OCI-LY7 (cell line): ENCODE data around the gene WDR18. TPM values are rescaled to one million over a fixed set of nuclear protein-coding genes. Genes with fewer than 3 reads are reported as not detected.

Experiments
- BruUV-seq: library from RNA; stranded (reverse); fragments of 400-500 nt; replicated peaks from 2 replicates; lab custom pipeline; 2021; lab: Mats Ljungman, UMichigan
- CTCF ChIA-PET: fragments of 300-600 bp; sonication (Branson Sonifier 250); formaldehyde crosslinking; loops from one replicate; lab custom pipeline; 2022; ENCODE audit warnings: antibody characterized with exemption; ENCODE audit not compliant: unreplicated experiment; lab: Charles Lee
- POLR2A ChIA-PET: fragments of 300-600 bp; sonication (Branson Sonifier 250); formaldehyde crosslinking; loops from one replicate; lab custom pipeline; 2022; ENCODE audit warnings: antibody characterized with exemption; lab: Charles Lee
- DNase-seq: peaks from one replicate; pipeline ENCODE4 v3.0.0-alpha.2; 2015; ENCODE audit warnings: low spot score
- H2AFZ ChIP-seq: fragments of 200-600 bp; sonication (generic), shearing (Covaris generic); 2 replicates; pipeline ENCODE4 v1.6.1; 2014; ENCODE audit warnings: mild to moderate bottlenecking, antibody characterized with exemption, low read length, moderate library complexity
- H3K27ac ChIP-seq: fragments of 200-600 bp; sonication (generic); 2 replicates; pipeline ENCODE4 v1.5.1; 2014; ENCODE audit warnings: mixed run types, low read depth, mild to moderate bottlenecking, moderate library complexity, low read length, inconsistent platforms; ENCODE audit not compliant: poor library complexity, severe bottlenecking
- H3K36me3 ChIP-seq: fragments of 200-600 bp; sonication (generic); 2 replicates; pipeline ENCODE4 v1.6.1; 2014; ENCODE audit warnings: mild to moderate bottlenecking, antibody characterized with exemption, low read length, moderate library complexity, mixed read lengths; ENCODE audit not compliant: insufficient read depth
- H3K4me1 ChIP-seq: fragments of 200-600 bp; sonication (generic); 2 replicates; pipeline ENCODE4 v1.5.1; 2014; ENCODE audit warnings: mild to moderate bottlenecking, low read length; ENCODE audit not compliant: insufficient read depth, poor library complexity, severe bottlenecking
- H3K4me2 ChIP-seq: fragments of 200-600 bp; sonication (generic); 2 replicates; pipeline ENCODE4 v1.6.1; 2014; ENCODE audit warnings: mild to moderate bottlenecking, low read length
- H3K4me3 ChIP-seq: fragments of 200-600 bp; sonication (generic); 2 replicates; pipeline ENCODE4 v1.5.1; 2014; ENCODE audit warnings: mild to moderate bottlenecking, low read depth, low read length; ENCODE audit not compliant: poor library complexity, severe bottlenecking
- H3K79me2 ChIP-seq: fragments of 200-600 bp; sonication (generic); 2 replicates; pipeline ENCODE4 v1.6.1; 2016; ENCODE audit warnings: low read depth, mild to moderate bottlenecking, low read length, moderate library complexity, mixed read lengths; ENCODE audit not compliant: insufficient read depth
- H3K9me2 ChIP-seq: fragments of 200-600 bp; sonication (generic); 2 replicates; pipeline ENCODE4 v1.6.1; 2016; ENCODE audit warnings: mild to moderate bottlenecking, low read length, mixed read lengths; ENCODE audit not compliant: insufficient read depth
- H3K9me3 ChIP-seq: fragments of 200-600 bp; sonication (generic); 2 replicates; pipeline ENCODE4 v1.6.1; 2014; ENCODE audit warnings: mild to moderate bottlenecking, mixed run types, low read length, mixed read lengths
- H4K20me1 ChIP-seq: fragments of 200-600 bp; sonication (generic); 2 replicates; pipeline ENCODE4 v1.6.1; 2014; ENCODE audit warnings: mild to moderate bottlenecking, antibody characterized with exemption, low read length, moderate library complexity, mixed read lengths; ENCODE audit not compliant: insufficient read depth
- CTCF ChIP-seq: fragments of 200-600 bp; sonication (generic); conservative IDR thresholded peaks from 2 replicates; pipeline ENCODE4 v1.5.1; 2014; ENCODE audit warnings: mild to moderate bottlenecking, antibody characterized with exemption, low read length, moderate library complexity, mixed read lengths
- EZH2phosphoT487 ChIP-seq: fragments of 200-600 bp; sonication (generic); IDR thresholded peaks from 2 replicates; pipeline ENCODE4 v1.6.1; 2018; ENCODE audit warnings: low read depth, borderline replicate concordance, mild to moderate bottlenecking, mixed run types, antibody characterized with exemption, low read length, moderate library complexity, mixed read lengths
- intact Hi-C: fragments of 100-400 bp; cut with micrococcal nuclease; formaldehyde crosslinking; loops from one replicate; pipeline ENCODE4 v1.10.0; 2022; ENCODE audit not compliant: unreplicated experiment
- total RNA-seq, 2 experiments: library from RNA; depleted of rRNA in 1 of 2; stranded (reverse); fragments of >200 nt in 1 of 2; shearing (Covaris generic) in 1 of 2; gene quantifications; 2 replicates each; pipeline ENCODE4 v1.2.3, GENCODE V29; 2014 to 2022

Gene WDR18
- total RNA-seq, 2 experiments from 2014 or later: 51.4 to 74.7 TPM

DNA sequence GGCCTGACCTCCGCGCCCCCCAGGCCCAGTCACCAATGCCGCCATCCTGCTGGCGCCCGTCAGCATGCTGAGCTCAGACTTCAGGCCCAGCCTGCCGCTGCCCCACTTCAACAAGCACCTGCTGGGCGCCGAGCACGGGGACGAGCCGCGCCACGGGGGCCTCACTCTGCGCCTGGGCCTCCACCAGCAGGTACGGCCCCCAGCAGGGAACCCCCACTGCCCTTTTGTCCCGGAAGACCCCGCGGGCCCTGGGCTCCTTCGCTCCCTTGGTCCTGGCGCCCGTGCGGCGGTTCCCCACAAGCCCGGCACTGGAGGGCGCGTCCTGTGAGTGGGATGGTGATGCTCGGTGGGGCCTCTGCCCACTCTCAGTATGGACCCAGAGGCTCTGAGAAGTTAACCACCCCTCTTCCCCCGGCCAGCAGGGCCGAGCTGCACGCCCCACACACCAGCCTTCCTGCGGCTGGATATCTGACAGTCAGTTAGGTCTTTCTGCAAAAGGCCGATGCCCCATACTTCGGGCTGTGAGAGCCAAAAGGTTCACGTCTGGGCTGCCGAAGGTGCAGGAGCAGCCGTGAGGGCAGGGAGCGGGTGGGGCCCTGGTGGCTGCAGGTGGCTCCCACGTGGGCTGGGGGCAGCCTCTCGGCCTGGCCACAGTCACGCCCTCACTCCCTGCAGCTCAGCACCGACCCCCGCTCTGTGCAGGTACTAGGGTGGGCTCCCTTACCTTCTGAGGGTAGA is 8.0 kb downstream of the WDR18 start:
- TF ChIP-seq EZH2phosphoT487: no peak
- TF ChIP-seq CTCF: no peak
- ChIA-PET POLR2A (no interaction called here), CTCF (no interaction called here)
- intact Hi-C loops: no loop called here
- Histone ChIP-seq H2AFZ (no peak overlapping the region), H3K27ac (no peak overlapping the region), H3K79me2 (no peaks in the 10 kb centered on the region), H3K36me3 (peaks cover 55% of the 10 kb centered on the region), H3K9me3 (no peaks in the 10 kb centered on the region), H3K4me3 (no peak overlapping the region), H3K9me2 (no peaks in the 10 kb centered on the region), H3K4me1 (no peaks in the 10 kb centered on the region), H4K20me1 (no peaks in the 10 kb centered on the region), H3K4me2 (no peak overlapping the region)
- BruUV-seq: no TSS peak
- no peak for DNase-seq

DNA sequence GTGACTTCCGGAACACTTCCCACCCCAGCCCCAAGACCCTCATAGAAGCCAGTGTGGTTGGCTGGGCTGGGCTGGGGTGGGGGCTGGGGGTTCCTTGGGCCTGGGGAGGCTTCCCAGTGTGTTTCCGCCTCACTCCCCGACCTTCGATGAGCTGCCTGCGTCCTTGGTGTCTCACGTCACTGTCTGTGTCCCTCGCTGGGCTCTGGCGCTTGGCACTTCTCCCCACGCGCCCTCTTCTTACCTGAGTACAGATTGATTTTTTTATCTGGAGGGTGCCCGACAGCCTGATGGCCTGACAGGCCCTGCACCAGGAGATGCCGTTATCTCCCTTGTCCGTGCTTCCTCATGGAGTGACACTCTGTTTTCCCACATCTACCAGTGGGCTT is 8.5 kb downstream of the WDR18 start:
- ChIA-PET CTCF (no interaction called here), POLR2A (no interaction called here)
- intact Hi-C loops: no loop called here

More for the DNA sequence above, 8.5 kb downstream of the WDR18 start:
- no peak overlapping the region for H3K27ac ChIP-seq
- BruUV-seq: no TSS peak
- no peak for DNase-seq
- H4K20me1 ChIP-seq: no peaks in the 10 kb centered on the region
- no peak overlapping the region for H3K4me2 ChIP-seq
- H3K9me3 ChIP-seq: no peaks in the 10 kb centered on the region
- peaks cover 51% of the 10 kb centered on the region for H3K36me3 ChIP-seq
- no peaks in the 10 kb centered on the region for H3K79me2 ChIP-seq
- H3K4me1 ChIP-seq: no peaks in the 10 kb centered on the region
- H3K4me3 ChIP-seq: no peak overlapping the region
- no peak overlapping the region for H2AFZ ChIP-seq
- no peak for TF ChIP-seq EZH2phosphoT487
- TF ChIP-seq CTCF: no peak
- H3K9me2 ChIP-seq: no peaks in the 10 kb centered on the region
